Fibroblast of lung (primary cell): Measurements from ENCODE around the gene DBH. TPM values are rescaled to one million over a fixed set of nuclear protein-coding genes. Genes with fewer than 3 reads are reported as not detected.

Experiments
- DNase-seq, 2 donors: peaks; one replicate each; pipeline versions ENCODE4 v3.0.0 to v3.0.0-alpha.2; 2010; ENCODE audit warnings: low read depth in 2 of 2
- H2AFZ ChIP-seq: 2 replicates; pipeline ENCODE4 v1.5.1; 2012; ENCODE audit warnings: low read length, control low read depth, inconsistent platforms
- H3K27ac ChIP-seq: 2 replicates; pipeline ENCODE4 v1.5.1; 2011; ENCODE audit warnings: low read length, control low read depth; ENCODE audit not compliant: insufficient read depth
- H3K27me3 ChIP-seq: 2 replicates; pipeline ENCODE4 v1.5.1; 2011; ENCODE audit warnings: mild to moderate bottlenecking, low read length; ENCODE audit not compliant: control insufficient read depth, insufficient read depth
- H3K36me3 ChIP-seq: 2 replicates; pipeline ENCODE4 v1.5.1; 2011; ENCODE audit warnings: low read length; ENCODE audit not compliant: control insufficient read depth, insufficient read depth
- H3K4me1 ChIP-seq: 2 replicates; pipeline ENCODE4 v1.5.1; 2011; ENCODE audit warnings: low read length; ENCODE audit not compliant: control insufficient read depth, insufficient read depth; ENCODE audit errors: extremely low read depth
- H3K4me2 ChIP-seq: 2 replicates; pipeline ENCODE4 v1.5.1; 2011; ENCODE audit warnings: low read length, control low read depth; ENCODE audit not compliant: insufficient read depth; ENCODE audit errors: extremely low read depth
- H3K4me3 ChIP-seq, 4 experiments: fragments of 200-600 bp in 1 of 4; sonication (generic) in 1 of 4; replicated peaks in 1 of 4; 2 replicates each; pipeline ENCODE4 v1.5.1; 2011 to 2016; ENCODE audit warnings: low read length in 4 of 4, low read depth in 3 of 4, mild to moderate bottlenecking in 3 of 4, control low read depth in 2 of 4, inconsistent platforms in 1 of 4, mixed read lengths in 1 of 4; ENCODE audit not compliant: insufficient read depth in 1 of 4; ENCODE audit errors: control extremely low read depth in 1 of 4
- H3K79me2 ChIP-seq: 2 replicates; pipeline ENCODE4 v1.5.1; 2012; ENCODE audit warnings: mild to moderate bottlenecking, low read length, inconsistent platforms; ENCODE audit not compliant: control insufficient read depth, insufficient read depth
- H3K9ac ChIP-seq: 2 replicates; pipeline ENCODE4 v1.5.1; 2011; ENCODE audit warnings: mild to moderate bottlenecking, low read length, control low read depth; ENCODE audit not compliant: insufficient read depth
- H3K9me3 ChIP-seq: 2 replicates; pipeline ENCODE4 v1.5.1; 2012; ENCODE audit warnings: low read depth, low read length; ENCODE audit not compliant: control insufficient read depth, insufficient read depth
- H4K20me1 ChIP-seq: 2 replicates; pipeline ENCODE4 v1.5.1; 2011; ENCODE audit warnings: low read length; ENCODE audit not compliant: control insufficient read depth, insufficient read depth; ENCODE audit errors: extremely low read depth
- CTCF ChIP-seq, 2 donors: IDR thresholded peaks in 1 of 2; conservative IDR thresholded peaks in 1 of 2; 1 replicate in 1 of 2; 2 replicates in 1 of 2; pipeline ENCODE4 v1.5.1; 2011 to 2012; ENCODE audit warnings: low read length in 2 of 2, control low read depth in 1 of 2, inconsistent platforms in 1 of 2, low read depth in 1 of 2, mild to moderate bottlenecking in 1 of 2
- EZH2 ChIP-seq: IDR thresholded peaks from 2 replicates; pipeline ENCODE4 v1.5.1; 2012; ENCODE audit warnings: low read length, control low read depth, mild to moderate bottlenecking; ENCODE audit errors: missing control alignments
- polyA minus RNA-seq: library from RNA; depleted of rRNA, polyadenylated mRNA; stranded (reverse); fragments of >200 nt; gene quantifications from 2 replicates; pipeline ENCODE4 v1.2.3, GENCODE V29; 2011; ENCODE audit warnings: low replicate concordance
- polyA plus RNA-seq, 2 donors: library from polyadenylated mRNA; depleted of rRNA in 1 of 2; stranded (reverse) in 1 of 2; unstranded in 1 of 2; fragments of >200 nt; gene quantifications; 2 replicates each; pipeline ENCODE4 v1.2.1, GENCODE V29; 2011 to 2012; ENCODE audit warnings: missing spikeins in 1 of 2
- total RNA-seq: library from RNA; depleted of rRNA; stranded (reverse); fragments of >200 nt; gene quantifications from 2 replicates; pipeline ENCODE4 v1.2.1, GENCODE V29; 2014

DBH gene
- total RNA-seq (not detected in 2 replicates), polyA plus RNA-seq (not detected in 2 replicates), polyA minus RNA-seq (not detected in 2 replicates)
- polyA plus RNA-seq (2012) = 0.15 TPM in 1 of 2 replicates, not detected in the other

- Histone ChIP-seq H3K27me3 (no peaks in the 10 kb centered on the region), H2AFZ (no peak within 1 kb of the TSS), H3K27ac (no peak within 1 kb of the TSS)
Measured at GRCh38 chr9:133635533-133636531, at the start of gene DBH. Gene DBH (plus strand): TSS chr9:133636363. CDS start chr9:133636372, 9 bp downstream.

GRCh38 chr9:133587051-133587450, 49.1 kb upstream of the DBH start:
- Histone ChIP-seq H3K4me3 (no peak overlapping the region), H3K9ac (no peak overlapping the region), H3K9me3 (peaks cover 2% of the 10 kb centered on the region), H3K27me3 (peaks cover 7% of the 10 kb centered on the region), H2AFZ (no peak overlapping the region), H3K4me1 (no peaks in the 10 kb centered on the region), H3K36me3 (no peaks in the 10 kb centered on the region), H3K79me2 (no peaks in the 10 kb centered on the region), H3K4me2 (no peak overlapping the region), H3K27ac (no peak overlapping the region), H4K20me1 (no peaks in the 10 kb centered on the region)
- TF ChIP-seq EZH2 (no peak), CTCF (conservative IDR thresholded peaks at IDR 0.05 in 1 of 2, IDR thresholded peaks at IDR 0.05 in 1 of 2; ENCODE audit: low read depth in 1 of 2, low read length in 2 of 2) (no peak)
- DNase-seq = no peak

More at GRCh38 chr9:133635533-133636531, at the start of gene DBH:
- no peak within 1 kb of the TSS for H3K4me3 ChIP-seq
- no peak for TF ChIP-seq CTCF (conservative IDR thresholded peaks at IDR 0.05 in 1 of 2, IDR thresholded peaks at IDR 0.05 in 1 of 2; ENCODE audit: low read depth in 1 of 2, low read length in 2 of 2)
- TF ChIP-seq EZH2 = no peak
- no peak within 1 kb of the TSS for H3K9ac ChIP-seq
- DNase-seq = no peak
- no peaks in the 10 kb centered on the region for H4K20me1 ChIP-seq
- no peaks in the 10 kb centered on the region for H3K9me3 ChIP-seq
- H3K4me1 ChIP-seq = no peaks in the 10 kb centered on the region
- no peaks in the 10 kb centered on the region for H3K36me3 ChIP-seq
- H3K79me2 ChIP-seq = no peaks in the 10 kb centered on the region
- no peak within 1 kb of the TSS for H3K4me2 ChIP-seq

- Histone ChIP-seq H2AFZ (no peak overlapping the region), H3K4me1 (no peaks in the 10 kb centered on the region), H3K36me3 (no peaks in the 10 kb centered on the region), H3K79me2 (no peaks in the 10 kb centered on the region), H3K27ac (no peak overlapping the region), H3K4me3 (no peak overlapping the region), H3K4me2 (no peak overlapping the region), H3K27me3 (peaks cover 7% of the 10 kb centered on the region), H4K20me1 (no peaks in the 10 kb centered on the region), H3K9ac (no peak overlapping the region), H3K9me3 (peaks cover 2% of the 10 kb centered on the region)
- no peak for DNase-seq
- TF ChIP-seq EZH2 = no peak
- TF ChIP-seq CTCF (conservative IDR thresholded peaks at IDR 0.05 in 1 of 2, IDR thresholded peaks at IDR 0.05 in 1 of 2; ENCODE audit: low read depth in 1 of 2, low read length in 2 of 2) = no peak
Measured at GRCh38 chr9:133587466-133587865, 48.7 kb upstream of the DBH start.
